NCI-H748 (cell line): ENCODE measurements around the gene SLC9A4.

Experiments
- DNase-seq: peaks from one replicate; lab custom pipeline; 2025; ENCODE audit not compliant: unreplicated experiment; lab: John Stamatoyannopoulos, UW

The SLC9A4 gene

GRCh38 chr2:102498414-102498813 lies 25.4 kb downstream of the SLC9A4 start:
- no peak for DNase-seq

- DNase-seq: no peak
These were observed 26.5 kb downstream of the SLC9A4 start for GRCh38 chr2:102499558-102499957.

DNA sequence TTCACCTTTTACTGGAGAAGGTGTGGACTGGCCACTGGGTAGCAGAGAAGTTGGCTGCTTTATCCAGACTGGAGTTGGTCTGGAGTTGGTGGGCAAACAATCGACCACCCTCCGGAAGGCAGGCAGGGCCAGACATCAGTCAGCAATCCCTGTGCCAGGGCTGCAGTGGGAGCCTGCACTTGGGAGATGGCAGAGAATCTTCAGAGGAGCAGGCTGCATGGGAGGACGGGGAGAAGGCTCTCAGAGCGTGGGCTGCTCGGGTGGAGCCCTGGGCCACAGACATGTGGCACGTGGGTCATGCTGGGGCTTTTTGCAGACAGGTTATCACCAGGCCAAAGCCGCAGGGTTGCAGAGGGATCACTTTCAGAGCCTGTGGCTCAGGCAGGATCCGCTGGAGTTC lies 29.6 kb downstream of the SLC9A4 start:
- no peak for DNase-seq

DNA sequence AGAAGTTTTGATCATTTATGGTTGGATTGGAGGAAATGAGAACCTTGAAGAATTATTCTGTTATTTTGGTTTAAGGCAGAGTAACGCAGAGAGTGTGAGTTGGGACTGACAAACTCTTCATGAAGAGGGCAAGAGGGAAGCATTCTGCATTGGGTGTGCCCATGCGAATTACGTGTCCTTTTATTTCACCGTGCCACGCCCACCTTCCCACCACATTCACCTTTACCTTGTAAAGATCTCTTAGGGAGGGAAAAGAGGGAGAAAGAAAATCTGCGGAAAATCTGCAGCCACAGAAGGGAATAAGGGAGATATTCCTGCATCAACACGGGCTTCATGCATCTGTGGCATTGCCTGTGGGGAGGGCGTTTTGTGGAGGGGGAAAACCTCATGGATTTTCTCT lies 31.8 kb downstream of the SLC9A4 start:
- DNase-seq: peak; percentile 44

DNA sequence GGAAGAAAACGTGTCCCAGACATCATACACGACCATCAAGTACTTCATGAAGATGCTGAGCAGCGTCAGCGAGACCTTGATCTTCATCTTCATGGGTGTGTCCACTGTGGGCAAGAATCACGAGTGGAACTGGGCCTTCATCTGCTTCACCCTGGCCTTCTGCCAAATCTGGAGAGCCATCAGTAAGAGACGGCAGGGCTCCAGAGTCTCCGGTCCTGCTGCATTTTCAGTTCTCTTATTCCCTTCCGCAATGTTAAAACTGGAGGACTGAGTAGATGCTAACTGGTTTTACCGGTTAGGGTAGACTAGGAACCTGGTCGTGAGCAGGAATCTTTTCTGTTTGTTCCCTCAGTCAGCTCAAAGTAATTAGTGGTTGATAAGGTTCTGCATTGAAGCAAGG lies 32.3 kb downstream of the SLC9A4 start:
- peak; percentile 84 for DNase-seq

DNA sequence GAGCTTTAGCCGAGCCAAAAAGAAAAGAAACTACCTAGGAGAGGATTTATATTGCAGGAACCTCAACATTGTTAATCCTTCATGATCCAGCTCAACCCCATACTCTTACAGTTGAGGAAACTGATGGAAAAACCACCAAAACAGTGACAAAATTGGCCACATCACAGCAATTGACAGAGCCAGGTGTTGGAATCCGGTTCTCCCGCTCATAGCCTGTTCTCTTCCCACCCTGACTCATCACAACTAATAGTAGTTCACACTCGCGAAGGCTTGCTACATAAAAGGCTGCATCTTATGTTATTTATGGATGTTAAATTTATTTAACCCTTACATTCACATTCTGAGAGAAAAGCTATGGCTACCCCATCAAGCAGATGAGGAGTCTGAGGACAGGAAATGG lies 33.7 kb downstream of the SLC9A4 start:
- DNase-seq: no peak

GRCh38 chr2:102508863-102509262 lies 35.8 kb downstream of the SLC9A4 start:
- DNase-seq: no peak

GRCh38 chr2:102509749-102510148 lies 36.7 kb downstream of the SLC9A4 start:
- DNase-seq: no peak

- DNase-seq: no peak
These were observed 38.0 kb downstream of the SLC9A4 start for GRCh38 chr2:102510791-102511575.

DNA sequence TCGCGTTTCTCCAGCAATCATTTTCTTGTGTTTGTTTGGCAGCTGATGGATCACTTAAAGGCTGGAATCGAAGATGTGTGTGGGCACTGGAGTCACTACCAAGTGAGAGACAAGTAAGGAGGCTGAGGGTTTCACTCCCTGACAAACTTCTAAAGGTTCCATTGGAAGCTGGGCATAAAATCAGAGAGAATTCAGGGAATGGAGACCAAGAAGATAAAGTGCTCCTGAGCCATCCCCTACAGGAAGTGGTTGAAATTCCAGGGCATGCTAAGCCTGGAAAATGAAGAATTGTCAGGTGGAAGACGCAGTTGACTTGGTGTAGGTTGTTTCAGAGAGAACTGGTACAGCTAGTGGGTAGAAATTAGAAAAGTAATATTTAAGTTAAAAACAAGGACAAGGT lies 39.1 kb downstream of the SLC9A4 start:
- DNase-seq: no peak

DNA sequence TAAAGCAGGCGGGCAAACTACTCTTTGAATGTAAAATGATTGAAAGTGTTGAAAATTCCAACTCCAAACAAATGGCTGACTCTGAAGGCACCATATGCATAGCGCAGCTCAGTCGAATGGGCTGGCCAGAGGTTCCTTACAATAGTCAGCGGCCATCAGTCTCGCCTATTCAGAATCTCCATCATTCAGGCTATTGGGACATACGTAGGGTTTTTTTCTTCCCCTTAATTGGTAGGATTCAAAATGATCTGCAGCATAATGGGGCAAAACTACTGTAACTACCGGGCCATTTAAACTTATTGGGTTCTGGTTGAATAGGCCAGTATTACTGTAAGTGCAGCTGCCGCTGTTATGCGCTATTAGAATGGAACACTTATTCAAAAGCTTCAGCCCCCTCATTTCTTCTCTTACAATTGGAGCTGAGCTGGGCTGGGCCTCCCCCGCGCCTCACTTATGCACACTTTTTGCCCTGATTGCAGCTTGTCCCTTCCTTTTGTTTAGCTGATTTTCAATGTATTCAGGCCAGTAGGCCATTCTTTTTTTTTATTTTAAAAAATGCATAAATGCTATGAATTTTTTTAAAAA lies 40.4 kb downstream of the SLC9A4 start:
- no peak for DNase-seq

DNA sequence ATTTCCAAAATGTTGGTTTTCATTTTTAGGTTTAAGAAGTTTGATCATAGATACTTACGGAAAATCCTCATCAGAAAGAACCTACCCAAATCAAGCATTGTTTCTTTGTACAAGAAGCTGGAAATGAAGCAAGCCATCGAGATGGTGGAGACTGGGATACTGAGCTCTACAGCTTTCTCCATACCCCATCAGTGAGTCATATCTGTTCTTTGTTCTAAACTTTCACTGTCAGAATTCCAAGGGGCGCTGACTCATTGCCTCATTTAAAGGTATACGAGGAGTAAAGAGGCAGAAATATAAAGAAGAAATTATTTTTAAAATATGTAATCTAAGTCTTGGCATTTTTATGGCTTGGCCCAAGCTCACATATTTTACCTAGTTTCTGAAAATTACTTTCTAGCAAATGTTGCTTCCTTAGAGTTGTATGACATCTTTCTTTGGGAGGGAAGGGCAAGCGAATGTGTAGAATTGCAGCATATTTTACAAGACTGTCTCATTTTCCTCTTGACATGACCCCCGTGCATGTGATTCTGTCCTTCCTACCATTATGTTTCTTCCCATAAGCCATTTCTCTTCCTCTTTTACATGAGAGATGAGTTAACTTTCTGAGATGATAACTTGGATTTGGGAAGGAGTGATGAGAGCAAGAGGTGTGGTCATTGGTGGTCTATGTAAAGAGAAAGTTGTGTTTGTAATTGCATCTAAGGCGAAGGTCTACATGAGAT lies 41.2 kb downstream of the SLC9A4 start:
- DNase-seq: no peak

DNA sequence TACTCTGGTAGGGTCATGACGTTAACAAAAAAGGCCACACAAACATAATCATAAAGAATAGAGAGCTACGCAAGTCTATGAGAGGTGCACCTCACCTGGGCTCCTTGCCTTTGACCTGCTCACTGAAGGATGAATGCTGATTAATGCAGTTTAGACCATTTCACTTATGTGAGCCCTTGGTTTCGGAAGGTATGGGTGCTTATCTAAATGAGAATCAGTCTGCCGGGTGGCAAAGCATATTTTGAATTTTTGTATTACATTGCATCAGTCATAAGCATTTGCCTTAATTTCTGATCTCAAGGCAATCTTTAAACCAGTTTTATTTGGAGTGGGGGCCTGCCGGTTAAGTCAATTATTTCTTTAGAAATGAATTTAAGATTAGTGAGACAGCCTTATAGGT lies 42.8 kb downstream of the SLC9A4 start:
- no peak for DNase-seq

- DNase-seq: no peak
These were observed 45.1 kb downstream of the SLC9A4 start for GRCh38 chr2:102518170-102518569.

- peak; percentile 47 for DNase-seq
These were observed 47.0 kb downstream of the SLC9A4 start for GRCh38 chr2:102520009-102520408.

DNA sequence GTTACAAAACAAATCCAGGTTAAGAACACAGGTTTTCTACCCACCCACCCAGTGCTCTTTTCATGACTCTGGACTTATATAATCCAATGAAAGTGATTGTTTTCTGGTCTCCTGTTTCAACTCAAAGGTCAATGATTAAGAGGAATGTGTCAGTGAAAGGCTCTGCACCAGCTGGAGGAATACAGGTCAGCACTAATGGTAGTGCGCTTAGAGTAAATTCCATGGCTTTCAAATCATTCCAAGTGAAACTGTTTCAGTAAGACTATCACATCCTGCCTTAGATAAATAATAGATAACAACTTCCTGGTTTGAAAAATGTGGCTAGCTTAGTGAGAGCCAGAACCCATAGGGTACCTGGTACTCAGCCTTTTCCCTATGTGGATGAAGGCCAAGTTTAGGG lies 47.8 kb downstream of the SLC9A4 start:
- DNase-seq: no peak

DNA sequence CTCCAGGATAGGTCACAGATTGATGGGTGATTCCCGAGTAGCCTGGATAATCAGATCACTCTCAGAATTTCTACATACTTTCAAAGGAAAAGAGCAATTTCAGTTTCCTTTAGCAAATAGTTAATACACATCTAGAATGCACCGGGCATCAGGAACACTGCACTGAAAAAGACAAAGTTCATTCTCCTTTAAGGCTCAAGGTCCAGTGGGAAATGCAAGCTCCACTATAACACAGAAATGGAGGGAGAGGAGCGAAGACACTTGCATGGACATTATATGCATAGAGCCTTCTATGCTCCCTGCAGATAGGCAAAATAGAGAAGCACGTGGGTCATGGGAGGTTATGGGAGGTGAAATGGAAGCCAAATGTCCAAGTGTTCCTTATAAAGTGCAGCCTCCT lies 49.1 kb downstream of the SLC9A4 start:
- DNase-seq: no peak

GRCh38 chr2:102522890-102523289 lies 49.9 kb downstream of the SLC9A4 start:
- DNase-seq: no peak

- DNase-seq: no peak
These were observed 50.6 kb downstream of the SLC9A4 start for GRCh38 chr2:102523651-102524050.

DNA sequence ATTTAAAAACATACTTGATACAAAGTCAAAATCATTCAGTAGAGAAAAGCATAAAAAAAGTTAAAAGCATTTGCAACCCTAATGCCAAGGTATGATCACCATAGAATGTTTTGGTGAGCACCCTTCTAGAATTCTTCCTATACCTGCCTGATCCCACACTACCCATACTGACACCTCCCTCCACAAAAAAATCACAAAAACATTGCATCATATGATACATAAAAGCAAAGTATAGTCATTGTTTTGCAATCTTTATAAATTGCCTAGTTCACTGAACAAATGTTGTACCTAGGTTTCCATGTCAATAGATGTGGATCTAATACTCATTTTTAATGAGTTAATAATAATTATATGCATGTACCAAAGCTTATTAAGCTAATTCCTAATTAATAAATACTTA lies 54.1 kb downstream of the SLC9A4 start:
- DNase-seq: no peak

GRCh38 chr2:102538491-102538890 lies 65.5 kb downstream of the SLC9A4 start:
- no peak for DNase-seq

GRCh38 chr2:102540882-102541281 lies 67.9 kb downstream of the SLC9A4 start:
- peak; percentile 33 for DNase-seq
